ENCODE measurements around the gene SELPLG.
"Not testable (repeated sequence)": the region's sequence is repeated elsewhere in the genome, so short reads cannot be mapped to it uniquely, and the experiment has no call there.

Gene SELPLG

DNA sequence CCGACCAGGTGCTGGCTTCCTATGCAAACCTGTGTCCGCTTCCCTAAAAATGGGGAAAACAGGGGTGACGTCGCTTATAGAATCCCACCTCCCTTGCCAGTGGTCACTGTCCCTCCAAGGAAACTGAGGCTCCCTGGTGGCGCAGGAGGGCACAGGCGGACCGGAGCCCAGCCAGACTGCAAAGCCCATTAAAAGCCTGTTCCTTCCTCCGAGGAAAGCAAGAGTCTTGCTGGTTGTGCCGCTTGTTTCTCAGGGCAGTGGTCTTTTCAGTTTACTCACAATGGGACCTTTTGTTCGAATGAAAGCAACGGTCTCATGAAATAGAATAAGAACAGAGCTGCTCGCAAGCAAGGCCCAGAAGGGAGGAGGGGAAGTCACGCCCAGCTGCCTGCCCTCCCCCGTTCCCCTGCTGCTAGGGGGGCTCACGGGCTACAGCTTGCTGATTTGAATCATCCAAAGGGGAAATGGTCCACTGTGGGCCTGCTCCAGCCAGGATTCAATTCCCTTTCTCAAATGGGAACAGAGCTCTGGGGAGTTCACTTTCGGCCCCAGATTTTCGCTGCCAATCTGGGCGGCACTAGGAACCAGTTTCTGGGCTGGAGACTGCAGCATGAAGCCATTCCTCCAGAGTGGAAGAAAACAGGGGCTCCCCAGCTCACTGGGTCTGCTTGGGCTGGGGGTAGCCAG, 4.6 kb upstream of the SELPLG start:
- no peak for DNase-seq

DNA sequence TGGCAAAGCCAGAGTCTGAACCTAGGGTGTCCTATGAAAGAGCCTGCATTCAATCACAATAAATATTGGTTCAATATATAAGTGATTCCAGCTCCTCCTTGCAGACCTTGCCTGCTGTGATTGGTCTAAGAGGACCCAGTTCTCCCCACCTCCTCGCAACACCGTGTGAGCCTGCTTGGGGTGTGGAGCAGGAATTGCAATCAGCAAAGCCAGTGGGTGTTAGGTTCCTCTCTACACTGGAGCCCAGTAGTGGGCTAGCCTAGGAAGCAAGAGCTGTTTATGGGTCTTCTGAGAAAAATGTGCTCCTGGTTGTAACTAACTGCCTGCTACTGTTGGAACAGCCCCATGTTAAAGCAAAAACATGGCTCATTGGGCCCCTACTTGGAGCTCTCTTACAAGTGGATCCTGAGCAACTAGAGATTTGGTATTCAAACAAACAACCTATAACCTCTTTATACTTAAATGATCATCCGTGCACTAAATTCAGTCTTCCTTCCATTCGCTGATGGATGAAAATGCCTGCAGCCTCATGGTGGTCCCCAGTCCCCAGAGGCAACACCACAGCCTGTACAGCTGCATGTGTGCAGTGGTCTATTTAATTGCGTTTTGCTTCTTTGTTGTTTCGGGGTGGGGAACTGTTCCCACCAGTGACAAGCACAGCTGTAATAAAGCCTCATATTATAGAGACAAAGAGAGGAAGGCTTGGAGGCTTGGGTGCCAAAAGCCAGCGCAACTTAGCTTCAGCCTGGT, 3.7 kb upstream of the SELPLG start:
- DNase-seq: no peak

DNA sequence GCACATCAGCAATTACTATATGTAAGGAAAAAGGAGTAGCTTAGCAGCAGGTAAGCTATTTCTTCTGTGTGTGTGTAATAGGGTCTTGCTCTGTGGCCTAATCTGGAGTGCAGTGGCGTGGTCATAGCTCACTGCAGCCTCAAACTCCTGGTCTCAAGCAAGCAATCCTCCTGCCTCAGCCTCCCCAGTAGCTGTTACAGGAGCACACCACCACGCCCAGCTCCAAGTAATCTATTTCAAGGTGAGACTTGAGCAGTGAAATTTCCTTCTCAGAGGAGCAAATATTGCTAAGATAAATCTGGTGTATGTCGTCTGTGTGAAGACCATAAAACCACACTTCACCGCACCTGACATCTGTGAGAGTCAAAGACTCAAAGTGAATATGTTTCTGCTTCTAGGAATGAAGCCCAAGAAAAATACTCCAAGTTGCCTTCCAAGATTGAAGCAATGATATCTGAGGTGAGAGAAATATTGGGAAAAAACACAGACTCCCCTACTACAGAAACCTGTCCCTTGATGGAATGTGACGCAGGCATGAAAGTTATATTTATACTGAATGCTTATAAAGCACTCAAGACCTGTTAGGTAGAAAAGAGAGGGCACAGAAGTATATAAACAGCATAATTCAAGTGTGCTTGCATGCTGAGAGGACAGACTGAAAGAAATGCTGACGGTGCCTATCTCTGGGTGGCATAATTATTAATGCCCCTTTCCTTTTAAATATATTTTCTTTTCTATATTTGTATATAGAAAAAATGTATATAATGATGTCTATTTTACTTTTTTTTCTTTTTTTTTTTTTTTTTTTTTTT, 2.5 kb upstream of the SELPLG start:
- DNase-seq: no peak

DNA sequence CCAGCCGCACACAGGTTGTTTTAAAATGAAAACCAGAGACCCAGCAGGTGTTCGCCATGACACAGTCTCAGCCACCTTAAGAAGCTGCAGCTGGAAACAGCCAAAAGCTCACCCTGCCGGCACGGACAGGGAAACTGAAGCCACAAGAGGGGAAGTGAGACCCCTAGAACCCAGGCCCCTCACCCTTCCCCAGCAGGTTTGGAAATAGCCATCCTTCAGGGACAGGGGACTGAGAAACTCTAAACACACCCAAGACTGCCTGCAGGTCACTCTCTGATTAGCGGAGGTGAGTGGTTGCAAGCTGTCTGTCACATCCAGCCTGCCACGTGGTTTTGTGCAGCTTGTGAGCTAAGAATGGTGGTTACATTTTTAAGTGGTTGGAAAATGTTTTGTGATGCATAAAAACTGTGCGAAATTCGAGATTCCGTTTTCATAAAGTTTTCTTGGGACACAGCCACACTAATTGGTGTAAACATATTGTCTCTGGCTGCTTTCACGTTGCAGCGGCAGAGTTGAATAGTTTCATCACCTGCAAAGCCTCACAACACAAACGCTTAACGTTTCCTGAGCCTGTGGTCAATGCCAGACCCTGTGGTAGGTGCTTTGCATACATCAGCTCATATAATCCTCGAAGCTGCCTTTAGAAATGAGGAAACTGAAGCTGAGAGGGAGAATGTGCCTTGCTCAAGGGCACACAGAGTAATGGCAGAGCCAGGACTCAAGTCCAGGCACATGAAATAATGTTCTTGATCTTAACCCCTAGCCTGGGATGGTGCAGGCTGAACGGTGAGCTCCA, 1.7 kb upstream of the SELPLG start:
- no peak for DNase-seq

DNA sequence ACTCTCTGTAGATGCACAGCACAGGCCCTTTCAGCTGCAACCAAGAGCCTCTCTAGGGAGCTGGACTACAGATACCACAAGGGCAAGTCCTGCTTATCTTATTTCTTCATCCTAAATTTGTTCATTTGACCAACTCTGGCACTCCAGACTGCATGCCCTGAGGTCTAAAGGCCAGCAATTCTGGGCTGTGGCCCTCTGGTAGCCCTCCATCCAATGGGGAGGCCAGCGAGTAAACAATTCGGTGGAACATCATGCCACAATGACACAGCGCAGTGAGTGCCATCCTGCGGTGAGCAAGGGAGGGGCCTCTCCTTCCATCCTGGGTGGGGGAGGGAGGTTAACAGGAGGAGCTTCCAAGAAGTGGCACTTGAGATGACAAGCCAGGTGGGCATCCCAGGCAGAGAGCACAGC, 652 bp upstream of the SELPLG start:
- no peak for DNase-seq

DNA sequence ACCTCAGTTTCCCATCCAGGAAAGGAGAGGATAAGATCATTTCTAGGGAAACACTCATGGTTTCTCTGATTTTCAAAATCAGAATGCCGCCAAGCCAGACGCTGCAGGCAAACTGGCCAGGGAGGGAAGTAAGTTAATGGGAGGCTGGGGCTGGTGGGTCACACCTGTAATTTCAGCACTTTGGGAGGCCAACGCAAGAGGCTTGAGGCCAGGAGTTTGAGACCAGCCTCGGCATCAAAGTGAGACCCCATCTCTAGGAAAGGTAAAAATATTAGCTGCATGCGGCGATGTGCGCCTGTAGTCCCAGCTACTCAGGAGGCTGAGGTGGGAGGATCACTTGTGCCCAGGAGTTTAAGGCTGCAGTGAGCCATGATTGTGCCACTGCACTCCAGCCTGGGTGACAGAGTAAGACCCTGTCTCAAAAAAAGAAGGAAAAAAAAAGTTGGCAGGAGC, 587 bp downstream of the SELPLG start:
- no peak for DNase-seq

DNA sequence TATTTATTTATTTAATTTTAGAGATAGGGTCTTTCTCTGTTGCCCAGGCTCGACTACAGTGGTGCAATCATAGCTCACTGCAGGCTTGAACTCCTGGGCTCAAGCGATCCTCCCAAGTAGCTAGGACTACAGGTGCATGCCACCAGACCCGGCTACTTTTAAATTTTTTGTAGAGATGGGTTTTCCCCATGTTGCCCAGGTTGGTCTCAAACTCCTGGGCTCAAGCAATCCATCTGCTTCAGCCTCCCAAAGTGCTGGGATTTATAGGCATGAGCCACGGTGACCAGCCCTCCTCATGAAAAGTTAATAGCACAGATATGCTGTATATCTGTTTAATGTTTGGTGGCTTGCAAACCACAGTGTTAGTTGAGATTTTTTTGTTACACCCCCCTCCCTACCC, 2.4 kb downstream of the SELPLG start:
- DNase-seq: not testable (repeated sequence)

DNA sequence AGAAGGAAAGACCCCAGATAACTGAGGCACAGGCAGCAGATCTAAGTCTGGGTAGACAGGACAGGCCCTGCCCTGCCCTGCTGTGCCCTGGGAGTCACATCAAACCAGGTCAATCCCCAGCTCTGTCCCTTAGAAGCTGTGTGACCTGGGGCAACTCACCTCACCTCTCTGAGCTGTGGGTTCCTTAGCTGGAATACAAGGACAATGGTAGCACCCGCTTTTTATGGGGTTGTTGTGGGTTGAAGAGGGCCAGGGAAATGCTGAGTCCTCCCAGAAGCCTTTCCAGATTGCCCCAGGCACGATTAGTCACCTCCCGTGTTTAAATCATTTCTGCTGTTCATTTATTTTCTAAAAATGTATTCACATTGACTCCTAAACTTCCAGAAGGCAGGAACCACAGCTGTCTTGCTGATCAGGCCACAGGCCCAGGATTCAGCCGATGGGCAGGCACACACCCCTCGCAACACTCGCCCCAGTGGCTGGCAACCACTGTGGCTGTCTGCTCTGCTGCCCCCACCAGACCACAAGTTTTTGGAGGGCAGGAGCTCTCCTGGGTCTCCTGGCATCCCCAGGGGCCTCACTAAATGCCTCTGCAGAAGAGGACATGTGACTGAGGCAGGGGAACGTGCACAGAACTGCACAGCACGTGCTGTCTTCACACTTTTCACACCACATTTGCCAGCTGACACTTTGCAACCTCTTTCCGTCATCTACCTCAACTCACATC, 3.0 kb downstream of the SELPLG start:
- DNase-seq: no peak

DNA sequence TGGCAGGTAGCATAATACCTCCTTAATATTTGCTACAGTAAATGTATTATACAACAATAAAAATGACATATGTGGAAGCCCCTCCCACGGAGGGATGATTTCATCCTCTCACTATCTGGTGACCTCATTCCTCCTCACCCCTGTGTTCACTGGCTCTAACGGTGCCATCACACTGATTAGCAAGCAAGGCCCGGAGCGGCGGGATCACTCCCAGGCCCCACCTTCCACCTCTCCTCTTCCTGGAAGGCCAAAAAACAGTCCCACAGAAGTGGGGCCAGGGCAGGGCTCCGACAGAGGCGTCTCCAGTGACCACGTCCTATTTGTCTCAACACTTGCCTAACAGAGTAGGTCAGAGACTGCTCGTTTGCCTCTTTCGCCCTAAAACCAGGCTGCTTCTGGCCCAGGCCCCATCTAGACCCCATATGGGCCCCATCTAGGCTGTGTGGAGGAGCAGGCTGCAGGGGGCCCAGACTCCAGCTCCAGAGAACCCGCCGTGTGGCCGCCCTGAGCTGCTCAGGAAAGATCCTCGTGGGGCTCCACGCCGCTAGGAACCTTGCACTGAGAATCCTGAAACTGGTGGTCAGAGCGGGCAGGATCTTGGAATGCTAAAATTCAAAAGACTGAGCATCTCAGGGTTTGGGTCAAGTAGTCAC, 3.7 kb downstream of the SELPLG start:
- DNase-seq: peak; percentile 43

DNA sequence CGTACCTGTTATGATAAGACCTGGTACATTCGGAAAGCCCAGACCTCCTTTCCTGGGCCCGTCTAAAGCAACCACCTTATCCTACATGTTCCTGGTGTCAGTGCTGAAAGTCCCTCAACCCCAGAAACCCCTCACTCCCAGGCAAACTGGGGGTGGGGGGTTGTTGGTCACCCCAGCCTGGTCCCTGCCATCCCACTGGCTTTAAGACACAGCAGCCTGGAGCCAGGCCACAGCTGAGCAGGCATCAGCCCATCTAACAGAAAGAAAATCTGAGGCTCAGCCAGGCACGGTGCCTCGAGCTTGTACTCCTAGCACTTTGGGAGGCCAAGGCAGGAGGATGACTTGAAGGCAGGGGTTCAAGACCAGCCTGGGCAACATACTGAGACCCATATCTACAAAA, 4.5 kb downstream of the SELPLG start:
- DNase-seq: no peak

DNA sequence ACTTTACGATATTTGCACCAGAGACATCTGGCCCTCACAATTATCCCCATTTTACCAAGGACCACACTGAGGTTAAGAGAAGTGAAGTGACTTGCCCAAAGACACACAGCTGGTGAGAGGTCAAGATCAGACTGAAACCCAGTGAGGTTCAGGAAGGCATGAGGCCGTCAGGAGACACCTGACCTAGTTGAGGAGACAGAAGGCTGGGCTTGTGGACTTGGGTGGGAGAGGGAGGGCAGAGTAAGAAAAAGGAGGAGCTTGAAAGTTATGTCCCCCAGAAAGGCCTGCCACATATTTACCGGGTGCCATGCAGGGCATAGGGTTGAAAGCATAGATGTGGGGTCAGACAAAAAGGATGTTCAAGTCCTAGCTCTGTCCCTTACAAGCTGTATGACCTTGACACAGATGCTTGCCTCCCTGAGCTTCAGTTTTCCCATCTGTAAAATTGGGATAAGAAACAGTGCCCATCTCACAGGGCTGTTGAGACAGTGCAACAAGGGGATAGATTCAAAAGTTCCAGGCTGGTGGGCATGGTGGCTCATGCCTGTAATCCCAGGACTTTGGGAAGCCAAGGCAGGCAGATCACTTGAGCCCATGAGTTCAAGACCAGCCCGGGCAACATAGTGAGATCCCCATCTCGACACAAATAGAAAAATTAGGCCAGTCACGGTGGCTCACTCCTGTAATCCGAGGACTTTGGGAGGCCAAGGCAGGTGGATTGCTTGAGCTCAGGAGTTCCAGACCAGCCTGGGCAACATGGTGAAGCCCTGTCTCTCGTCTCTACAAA, 6.4 kb downstream of the SELPLG start:
- DNase-seq: no peak

DNA sequence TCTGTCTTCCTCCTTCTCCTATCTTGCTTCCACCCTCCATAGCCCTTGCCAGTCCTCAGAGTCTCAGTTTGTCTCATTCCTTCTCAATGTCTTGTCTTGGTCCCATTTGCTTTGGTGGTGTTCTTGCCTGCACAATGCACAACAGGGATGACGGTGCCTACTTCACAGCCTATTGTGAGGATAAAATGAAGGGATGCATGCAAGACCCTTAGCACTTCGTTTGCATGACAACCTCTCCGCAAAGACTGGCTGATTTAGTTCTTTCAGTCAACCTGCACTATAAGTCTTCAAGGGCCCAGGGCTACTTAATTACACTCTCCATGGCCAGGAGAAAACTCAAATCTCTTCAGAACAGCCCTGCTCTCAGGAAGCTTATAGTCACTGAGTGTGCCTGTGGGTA, 8.5 kb downstream of the SELPLG start:
- no peak for DNase-seq

DNA sequence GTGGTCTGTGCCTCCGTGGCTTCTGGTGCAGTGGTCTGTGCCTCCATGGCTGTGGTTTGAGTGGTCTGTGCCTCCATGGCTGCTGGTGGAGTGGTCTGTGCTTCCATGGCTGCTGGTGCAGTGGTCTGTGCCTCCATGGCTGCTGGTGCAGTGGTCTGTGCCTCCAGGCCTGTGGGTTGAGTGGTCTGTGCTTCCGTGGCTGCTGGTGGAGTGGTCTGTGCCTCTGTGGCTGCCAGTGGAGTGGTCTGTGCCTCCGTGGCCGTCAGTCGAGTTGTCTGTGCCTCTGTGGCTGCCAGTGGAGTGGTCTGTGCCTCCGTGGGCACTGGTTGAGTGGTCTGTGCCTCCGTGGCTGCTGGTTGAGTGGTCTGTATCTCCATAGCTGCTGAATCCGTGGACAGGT, 10.1 kb downstream of the SELPLG start:
- DNase-seq: no peak

DNA sequence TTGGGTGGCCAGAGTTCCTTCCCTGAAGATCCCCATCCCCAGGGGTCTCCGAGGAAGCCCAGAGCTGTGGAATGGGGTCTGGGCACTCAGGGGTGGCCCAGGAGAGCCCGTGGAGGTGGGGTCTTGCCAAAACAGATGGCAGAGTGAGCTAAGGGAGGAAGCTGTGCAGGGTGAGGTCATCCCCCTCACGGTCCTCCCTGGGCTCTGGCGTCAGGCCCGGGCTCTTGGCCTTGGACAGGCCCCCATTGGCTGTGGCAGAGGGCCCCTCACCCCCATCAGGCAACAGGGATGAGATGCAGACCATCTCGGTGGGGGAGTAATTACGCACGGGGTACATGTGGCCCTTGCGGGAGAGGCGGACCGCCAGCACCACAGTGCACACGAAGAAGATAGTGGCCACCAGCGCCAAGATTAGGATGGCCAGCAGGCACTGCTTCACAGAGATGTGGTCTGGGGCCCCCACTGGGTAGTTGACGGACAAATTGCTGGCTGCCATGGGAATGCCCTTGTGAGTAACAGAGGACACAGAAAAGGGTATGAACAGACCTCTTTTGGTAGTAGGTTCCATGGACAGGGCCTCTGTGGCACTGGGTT, 10.7 kb downstream of the SELPLG start:
- no peak for DNase-seq

DNA sequence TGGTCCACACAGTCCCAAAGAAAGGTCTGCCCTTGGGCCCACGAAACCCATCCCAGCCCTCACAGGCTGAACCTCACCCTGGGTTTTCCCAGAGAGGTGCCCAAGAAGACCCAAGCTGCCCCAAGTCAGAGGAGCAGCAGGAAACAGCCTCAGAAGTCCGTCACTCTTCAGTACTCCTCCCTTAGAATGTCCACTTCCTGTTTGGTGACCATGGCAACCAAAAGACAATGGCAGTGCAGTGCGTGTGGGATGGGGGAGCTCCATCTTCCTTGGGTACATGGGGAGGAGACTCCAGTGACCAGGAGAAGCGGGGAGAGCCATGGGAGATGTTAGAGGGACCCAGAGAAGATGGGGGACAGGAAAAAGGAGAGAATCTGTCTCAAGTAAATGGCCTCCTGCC, 11.3 kb downstream of the SELPLG start:
- DNase-seq: no peak

DNA sequence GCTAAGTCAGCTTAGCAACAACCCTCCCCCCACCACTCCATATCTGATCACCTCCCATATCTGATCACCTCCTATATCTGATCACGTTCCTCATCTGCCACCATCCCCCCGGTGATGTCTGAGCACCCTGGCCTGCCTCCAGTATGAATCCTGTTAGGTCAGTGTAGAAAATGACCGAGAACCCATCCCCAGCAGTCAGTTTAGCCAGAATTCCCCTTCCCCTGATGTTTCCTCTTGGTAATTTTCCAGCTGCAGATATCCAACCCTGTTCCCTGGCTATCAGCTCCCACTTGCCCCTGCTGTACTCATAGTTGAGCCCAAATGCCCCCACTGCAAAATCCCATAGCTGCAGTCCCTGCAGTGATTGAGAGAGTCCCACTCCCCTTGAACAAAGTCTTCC, 12.5 kb downstream of the SELPLG start:
- DNase-seq: no peak

DNA sequence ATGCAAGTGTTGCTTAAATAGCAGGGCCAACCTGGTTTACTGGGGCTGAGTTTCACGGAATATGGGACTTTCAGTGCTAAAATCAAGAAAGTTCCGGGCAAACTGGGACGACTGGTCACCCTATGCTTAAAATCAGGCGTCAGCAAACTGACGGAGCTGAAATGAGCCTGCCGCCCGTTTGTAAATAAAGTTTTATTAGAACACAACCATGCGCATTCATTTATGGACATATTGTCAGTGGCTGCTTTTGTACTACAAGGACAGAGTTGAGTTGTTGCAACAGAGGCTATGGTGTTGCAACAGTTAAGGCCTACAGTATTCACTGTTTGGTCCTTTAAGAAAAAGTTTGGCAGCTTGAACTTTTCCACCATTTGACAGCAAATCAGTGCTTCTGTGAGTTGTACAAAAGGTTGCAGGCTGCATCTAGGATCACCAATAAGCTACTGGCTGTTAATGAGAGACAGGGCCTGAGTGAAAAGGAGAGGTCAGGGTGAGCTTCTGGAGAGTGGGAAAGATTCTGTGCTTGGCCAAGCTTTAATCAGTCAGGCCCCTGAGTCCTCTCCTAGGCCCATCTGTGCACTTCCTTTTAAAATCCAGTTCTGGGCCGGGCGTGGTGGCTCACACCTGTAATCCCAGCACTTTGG, 13.3 kb downstream of the SELPLG start:
- DNase-seq: no peak

DNA sequence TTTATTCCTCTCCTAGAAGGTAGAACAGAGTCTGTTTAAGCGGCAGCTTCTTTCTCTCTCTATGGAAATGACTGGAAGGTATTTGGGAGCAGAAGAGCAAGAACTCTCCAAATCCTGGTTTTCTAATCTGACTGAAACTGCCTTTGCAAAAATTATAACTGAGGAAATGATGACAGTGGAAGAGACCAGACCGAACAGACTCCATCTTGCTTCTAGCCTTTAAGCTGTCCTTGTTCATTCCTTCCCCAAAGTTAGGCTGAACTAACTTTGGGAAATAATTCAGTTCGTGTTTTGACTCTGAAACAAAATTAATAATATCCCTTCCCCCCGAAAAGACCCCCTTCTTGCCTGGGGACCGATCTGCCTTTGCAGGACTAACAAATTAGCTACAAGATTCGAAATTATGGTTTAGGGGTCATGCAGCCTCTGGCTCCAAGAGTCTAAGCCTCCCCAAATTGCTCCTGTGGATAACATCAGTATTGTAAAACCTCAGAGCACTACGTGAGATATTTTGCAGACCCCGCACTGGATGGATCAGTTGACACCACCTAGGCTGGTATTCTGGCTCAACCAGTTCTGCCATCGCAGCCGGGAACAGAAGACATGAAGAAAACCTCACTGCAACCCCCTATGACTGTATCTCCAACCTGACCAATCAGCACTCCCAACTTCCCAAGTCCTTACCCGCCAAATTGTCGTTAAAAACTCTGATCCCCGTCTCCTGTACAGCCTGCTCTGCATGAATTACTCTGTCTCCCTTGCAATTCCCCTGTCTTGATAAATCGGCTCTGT, 14.1 kb downstream of the SELPLG start:
- no peak for DNase-seq

DNA sequence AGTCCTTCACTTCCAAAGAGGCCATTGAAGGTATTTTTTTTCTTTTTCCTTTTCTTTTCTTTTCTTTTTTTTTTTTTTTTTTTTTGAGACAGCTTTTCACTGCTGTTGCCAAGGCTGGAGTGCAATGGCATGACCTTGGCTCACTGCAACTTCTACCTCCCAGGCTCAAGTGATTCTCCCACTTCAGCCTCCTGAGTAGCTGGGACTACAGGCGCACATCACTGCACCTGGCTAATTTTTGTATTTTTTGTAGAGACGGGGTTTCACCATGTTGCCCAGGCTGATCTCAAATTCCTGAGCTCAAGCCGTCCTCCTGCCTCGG, 14.8 kb downstream of the SELPLG start:
- DNase-seq: not testable (repeated sequence)

All from stimulated activated CD4-positive, alpha-beta T cell treated with anti-CD3 and anti-CD28 coated beads, Interleukin-12 subunit alpha, Interleukin-12 subunit beta, amount 100 ng/mL, for 4 hours (primary cell).